GM19324 (cell line): ENCODE results near the gene TBCC.

Experiments
- ATAC-seq: cut with Tn5 transposase; IDR thresholded peaks from one replicate; pipeline ENCODE4 v1.9.1; 2021; ENCODE audit warnings: mild to moderate bottlenecking, moderate library complexity; ENCODE audit not compliant: unreplicated experiment, low FRiP score

Gene TBCC

GRCh38 chr6:42774201-42774600 lies 28.3 kb upstream of the TBCC start:
- no peak for ATAC-seq

GRCh38 chr6:42771741-42772100 lies 25.8 kb upstream of the TBCC start:
- ATAC-seq, result no peak

- no peak for ATAC-seq
Observed at GRCh38 chr6:42769836-42770235, 23.9 kb upstream of the TBCC start.

GRCh38 chr6:42769051-42769450 lies 23.1 kb upstream of the TBCC start:
- ATAC-seq, result no peak

- ATAC-seq, result no peak
Observed at GRCh38 chr6:42766163-42766670, 20.3 kb upstream of the TBCC start.

- ATAC-seq, result no peak
Observed at GRCh38 chr6:42764911-42765648, 19.2 kb upstream of the TBCC start.

GRCh38 chr6:42762950-42763349 lies 17.0 kb upstream of the TBCC start:
- no peak for ATAC-seq

- ATAC-seq, result no peak
Observed at GRCh38 chr6:42762426-42762859, 16.5 kb upstream of the TBCC start.

- ATAC-seq, result no peak
Observed at GRCh38 chr6:42761287-42762067, 15.6 kb upstream of the TBCC start.

- no peak for ATAC-seq
Observed at GRCh38 chr6:42758756-42759430, 13.0 kb upstream of the TBCC start.

- ATAC-seq, result no peak
Observed at GRCh38 chr6:42756722-42757121, 10.8 kb upstream of the TBCC start.

- no peak for ATAC-seq
Observed at GRCh38 chr6:42754759-42755158, 8.9 kb upstream of the TBCC start.

GRCh38 chr6:42751055-42751454 lies 5.2 kb upstream of the TBCC start:
- no peak for ATAC-seq

- no peak for ATAC-seq
Observed at GRCh38 chr6:42748203-42748898, 2.4 kb upstream of the TBCC start.

- ATAC-seq, result peak; percentile 63
Observed at GRCh38 chr6:42746463-42747391, 824 bp upstream of the TBCC start.

GRCh38 chr6:42745083-42745639 lies 742 bp downstream of the TBCC start:
- no peak for ATAC-seq

GRCh38 chr6:42744351-42744893 lies 1.5 kb downstream of the TBCC start:
- ATAC-seq, result no peak

GRCh38 chr6:42742116-42742894 lies 3.6 kb downstream of the TBCC start:
- no peak for ATAC-seq
